ENCODE data around the gene BRAP. TPM values are rescaled to one million over a fixed set of nuclear protein-coding genes. Genes with fewer than 3 reads are reported as not detected.

The BRAP gene, protein sequence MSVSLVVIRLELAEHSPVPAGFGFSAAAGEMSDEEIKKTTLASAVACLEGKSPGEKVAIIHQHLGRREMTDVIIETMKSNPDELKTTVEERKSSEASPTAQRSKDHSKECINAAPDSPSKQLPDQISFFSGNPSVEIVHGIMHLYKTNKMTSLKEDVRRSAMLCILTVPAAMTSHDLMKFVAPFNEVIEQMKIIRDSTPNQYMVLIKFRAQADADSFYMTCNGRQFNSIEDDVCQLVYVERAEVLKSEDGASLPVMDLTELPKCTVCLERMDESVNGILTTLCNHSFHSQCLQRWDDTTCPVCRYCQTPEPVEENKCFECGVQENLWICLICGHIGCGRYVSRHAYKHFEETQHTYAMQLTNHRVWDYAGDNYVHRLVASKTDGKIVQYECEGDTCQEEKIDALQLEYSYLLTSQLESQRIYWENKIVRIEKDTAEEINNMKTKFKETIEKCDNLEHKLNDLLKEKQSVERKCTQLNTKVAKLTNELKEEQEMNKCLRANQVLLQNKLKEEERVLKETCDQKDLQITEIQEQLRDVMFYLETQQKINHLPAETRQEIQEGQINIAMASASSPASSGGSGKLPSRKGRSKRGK
- 11.2 to 15.6 TPM (median 13.7 TPM) in 5 replicates for total RNA-seq (2022; extraction: Qiagen RNA extraction)

DNA sequence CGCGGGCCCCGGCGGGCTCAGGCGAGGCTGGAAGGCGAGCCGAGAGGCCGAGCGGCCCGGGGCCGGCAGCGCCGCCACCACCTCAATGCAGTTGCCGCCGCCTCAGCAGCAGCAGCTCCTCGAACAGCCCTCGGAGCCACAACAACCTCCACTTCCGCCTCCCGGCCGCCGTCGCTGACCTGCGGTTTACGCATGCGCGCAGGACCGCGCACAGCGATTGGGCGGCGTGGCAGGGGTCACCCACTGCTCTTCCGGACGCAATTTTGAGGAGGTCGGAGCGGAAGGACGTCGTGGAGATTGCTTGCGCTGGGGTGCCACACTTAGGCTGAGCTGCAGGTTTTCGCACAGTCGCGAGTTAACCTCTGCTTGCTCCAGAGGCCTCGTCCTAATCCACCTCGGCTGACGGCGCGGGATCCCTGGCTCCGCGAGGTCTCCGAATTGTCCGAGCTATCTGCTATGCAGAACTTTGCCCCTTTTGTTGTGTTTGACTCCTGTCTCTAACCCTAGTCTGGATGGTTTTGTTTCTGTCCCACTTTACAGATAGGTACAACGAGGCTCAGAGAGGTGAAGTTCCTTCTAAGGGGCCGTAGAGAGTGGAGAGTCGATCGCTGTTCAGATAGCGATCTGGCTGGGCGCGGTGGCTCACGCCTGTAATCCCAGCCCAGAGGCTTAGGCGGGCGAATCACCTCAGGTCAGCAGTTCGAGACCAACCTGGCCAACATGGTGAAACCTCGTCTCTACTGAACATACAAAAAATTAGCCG is at the start of gene BRAP, which contains the start of gene ACAD10:
Gene BRAP, minus strand, starts transcription at position 146 of the 763 bp plus-strand sequence. CDS start 164 bp downstream, outside the sequence.
Gene ACAD10, plus strand, starts transcription at position 243 of the 763 bp plus-strand sequence. CDS start 6,657 bp downstream, outside the sequence.

DNA sequence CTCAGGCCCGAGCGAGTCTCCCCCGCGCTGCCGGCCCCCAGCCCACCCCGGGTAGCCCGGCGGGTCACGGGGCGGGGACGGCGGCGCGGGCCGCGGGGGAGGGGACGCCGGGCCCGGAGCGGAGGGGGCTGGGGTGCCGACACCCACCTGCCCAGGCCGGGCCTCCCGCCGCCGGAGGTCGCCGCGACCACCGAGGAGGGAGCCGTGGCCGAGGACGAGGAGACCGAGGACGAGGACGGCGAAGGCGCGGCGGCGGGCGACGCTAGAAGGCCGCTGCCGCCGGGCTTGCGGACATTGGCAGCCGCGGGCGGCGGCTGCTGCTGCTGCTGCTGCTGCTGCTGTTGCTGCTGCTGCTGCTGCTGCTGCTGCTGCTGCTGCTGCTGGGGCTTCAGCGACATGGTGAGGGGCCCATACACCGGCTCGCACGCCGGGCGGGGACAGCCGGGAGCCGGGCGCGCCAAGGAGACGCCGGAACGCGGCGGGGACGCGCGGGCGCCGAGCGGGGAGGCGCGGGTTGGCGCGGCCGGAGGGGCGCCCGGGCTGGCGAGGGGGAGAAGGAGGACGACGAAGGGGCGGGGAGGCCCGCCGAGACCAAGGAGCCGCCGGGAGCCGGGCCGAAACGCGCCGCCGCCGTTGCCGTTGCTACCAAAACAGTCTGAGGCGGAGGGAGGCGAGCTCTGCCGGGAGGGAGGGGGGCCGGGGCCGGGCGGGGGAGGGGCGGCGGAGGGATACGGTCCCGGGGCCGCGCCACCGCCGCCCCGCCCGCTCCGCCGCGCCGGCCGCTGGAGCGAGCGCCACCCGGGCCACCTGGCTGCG is 86.9 kb downstream of the BRAP start, which contains the start of gene ATXN2:
Gene ATXN2, minus strand, starts transcription at position 679 of the 816 bp plus-strand sequence. Its CDS starts 281 bp downstream, at position 398.

Other genes with a start within 250 kb of the BRAP start
- gene ATXN2, start 86.6 kb downstream of the BRAP start, total RNA-seq (2022; extraction: Qiagen RNA extraction): 39.2 to 64.9 TPM (median 55.3 TPM) in 5 replicates
- 7.5 to 11.3 TPM (median 9.8 TPM) in 5 replicates for gene ACAD10, start 97 bp upstream of the BRAP start, total RNA-seq (2022; extraction: Qiagen RNA extraction)
- gene ALDH2, start 81.0 kb upstream of the BRAP start, total RNA-seq (2022; extraction: Qiagen RNA extraction): 68.8 to 81.4 TPM (median 79.4 TPM) in 5 replicates
- 46.3 to 60.6 TPM (median 55.1 TPM) in 5 replicates for gene MAPKAPK5, start 156.3 kb upstream of the BRAP start, total RNA-seq (2022; extraction: Qiagen RNA extraction)

All from A549 treated with dexamethasone at 1 μM for 4 hours (cell line).